ENCODE measurements around the gene MTAP.
A peak's percentile ranks its signal among the peaks of the same experiment; 100 is the strongest.

MTAP gene

DNA sequence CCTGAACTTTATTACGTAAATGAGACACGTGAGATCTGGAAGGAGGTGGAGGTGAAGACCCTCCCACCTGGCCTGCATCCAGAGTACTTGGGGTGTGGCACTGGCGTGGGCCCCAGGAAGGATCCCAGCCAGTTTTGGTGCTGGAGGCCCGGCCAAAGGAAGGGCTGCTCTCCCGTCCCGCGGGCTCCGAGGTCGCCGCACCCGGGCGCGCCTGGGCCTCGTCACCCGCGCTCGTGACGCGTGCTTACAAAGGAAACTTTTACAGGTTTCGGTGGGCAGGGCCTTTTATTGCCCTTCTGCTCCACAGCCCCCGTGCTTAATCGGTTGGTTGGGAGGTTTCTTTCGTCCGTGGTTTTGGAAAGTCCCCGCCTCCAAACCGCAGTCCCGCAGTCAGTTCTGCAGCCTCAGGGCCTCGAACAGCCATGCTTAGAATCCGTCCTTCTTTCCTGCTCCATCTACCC is 162.5 kb downstream of the MTAP start:
- peak; percentile 34 for DNase-seq
- no peak overlapping the region for H3K4me2 ChIP-seq (ENCODE audit: insufficient read depth, low read length)
- ATAC-seq (ENCODE audit: insufficient read depth, low read depth), result peak; percentile 36; the same call in 2 of the 3 replicates
- peaks cover 8% of the 10 kb centered on the region for H3K79me2 ChIP-seq (ENCODE audit: insufficient read depth, low read length)
- H3K9me3 ChIP-seq (ENCODE audit: insufficient read depth, low read length, severe bottlenecking), result no peaks in the 10 kb centered on the region
- TF ChIP-seq, protein P1, sequence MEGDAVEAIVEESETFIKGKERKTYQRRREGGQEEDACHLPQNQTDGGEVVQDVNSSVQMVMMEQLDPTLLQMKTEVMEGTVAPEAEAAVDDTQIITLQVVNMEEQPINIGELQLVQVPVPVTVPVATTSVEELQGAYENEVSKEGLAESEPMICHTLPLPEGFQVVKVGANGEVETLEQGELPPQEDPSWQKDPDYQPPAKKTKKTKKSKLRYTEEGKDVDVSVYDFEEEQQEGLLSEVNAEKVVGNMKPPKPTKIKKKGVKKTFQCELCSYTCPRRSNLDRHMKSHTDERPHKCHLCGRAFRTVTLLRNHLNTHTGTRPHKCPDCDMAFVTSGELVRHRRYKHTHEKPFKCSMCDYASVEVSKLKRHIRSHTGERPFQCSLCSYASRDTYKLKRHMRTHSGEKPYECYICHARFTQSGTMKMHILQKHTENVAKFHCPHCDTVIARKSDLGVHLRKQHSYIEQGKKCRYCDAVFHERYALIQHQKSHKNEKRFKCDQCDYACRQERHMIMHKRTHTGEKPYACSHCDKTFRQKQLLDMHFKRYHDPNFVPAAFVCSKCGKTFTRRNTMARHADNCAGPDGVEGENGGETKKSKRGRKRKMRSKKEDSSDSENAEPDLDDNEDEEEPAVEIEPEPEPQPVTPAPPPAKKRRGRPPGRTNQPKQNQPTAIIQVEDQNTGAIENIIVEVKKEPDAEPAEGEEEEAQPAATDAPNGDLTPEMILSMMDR (IDR thresholded peaks at IDR 0.05; ENCODE audit: borderline replicate concordance, extremely low read depth, low read length, poor library complexity, severe bottlenecking), result no peak
- no peak for TF ChIP-seq EZH2 (IDR thresholded peaks at IDR 0.05; ENCODE audit: borderline replicate concordance, low read depth, low read length, severe bottlenecking)
- no peak overlapping the region for H2AFZ ChIP-seq (ENCODE audit: low read depth, low read length)
- H3K4me3 ChIP-seq (ENCODE audit: low read depth in 1 of 2, low read length in 2 of 2), result no peak overlapping the region
- H3K27me3 ChIP-seq (ENCODE audit: insufficient read depth, low read length, poor library complexity), result no peaks in the 10 kb centered on the region
- no peak overlapping the region for H3K9ac ChIP-seq (ENCODE audit: low read depth, low read length)
- no peaks in the 10 kb centered on the region for H3K4me1 ChIP-seq (ENCODE audit: insufficient read depth, low read length)
- no peak overlapping the region for H3K27ac ChIP-seq (ENCODE audit: low read length)
- H3K36me3 ChIP-seq (ENCODE audit: insufficient read depth, low read length), result peaks cover 41% of the 10 kb centered on the region
- no peaks in the 10 kb centered on the region; the same call in 1 of the 2 replicates for H4K20me1 ChIP-seq (ENCODE audit: insufficient read depth, low read length)

DNA sequence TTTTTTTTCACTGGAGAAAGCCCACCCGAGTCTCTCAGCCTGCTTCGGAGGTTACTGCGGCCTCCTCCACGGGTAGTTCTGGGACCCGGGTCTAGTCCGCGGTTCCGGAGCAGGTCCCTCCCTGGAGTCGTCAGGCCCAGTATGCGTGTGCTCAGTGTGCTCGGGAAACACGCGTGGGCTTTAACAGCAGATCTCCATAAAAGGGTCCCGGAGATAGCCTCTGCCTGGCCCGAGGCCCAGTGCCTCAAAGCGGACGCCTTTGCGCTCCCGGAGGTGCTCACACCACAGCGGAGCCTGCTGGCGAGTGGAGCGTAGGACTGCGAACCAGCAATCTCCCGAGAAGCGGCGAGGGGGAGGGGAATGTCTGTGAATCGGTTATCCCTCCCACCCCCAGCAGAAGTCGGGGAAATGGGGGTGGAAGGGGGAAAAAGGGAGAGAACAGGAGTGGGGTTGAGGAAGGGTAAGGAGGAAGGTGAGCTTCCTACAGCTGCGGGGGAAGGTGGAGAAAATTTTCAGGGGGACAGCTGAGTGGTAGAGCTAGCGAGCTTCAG is 163.0 kb downstream of the MTAP start:
- H3K27me3 ChIP-seq (ENCODE audit: insufficient read depth, low read length, poor library complexity), result no peaks in the 10 kb centered on the region
- H3K4me2 ChIP-seq (ENCODE audit: insufficient read depth, low read length), result no peak overlapping the region
- no peak overlapping the region for H3K4me3 ChIP-seq (ENCODE audit: low read depth in 1 of 2, low read length in 2 of 2)

DNA sequence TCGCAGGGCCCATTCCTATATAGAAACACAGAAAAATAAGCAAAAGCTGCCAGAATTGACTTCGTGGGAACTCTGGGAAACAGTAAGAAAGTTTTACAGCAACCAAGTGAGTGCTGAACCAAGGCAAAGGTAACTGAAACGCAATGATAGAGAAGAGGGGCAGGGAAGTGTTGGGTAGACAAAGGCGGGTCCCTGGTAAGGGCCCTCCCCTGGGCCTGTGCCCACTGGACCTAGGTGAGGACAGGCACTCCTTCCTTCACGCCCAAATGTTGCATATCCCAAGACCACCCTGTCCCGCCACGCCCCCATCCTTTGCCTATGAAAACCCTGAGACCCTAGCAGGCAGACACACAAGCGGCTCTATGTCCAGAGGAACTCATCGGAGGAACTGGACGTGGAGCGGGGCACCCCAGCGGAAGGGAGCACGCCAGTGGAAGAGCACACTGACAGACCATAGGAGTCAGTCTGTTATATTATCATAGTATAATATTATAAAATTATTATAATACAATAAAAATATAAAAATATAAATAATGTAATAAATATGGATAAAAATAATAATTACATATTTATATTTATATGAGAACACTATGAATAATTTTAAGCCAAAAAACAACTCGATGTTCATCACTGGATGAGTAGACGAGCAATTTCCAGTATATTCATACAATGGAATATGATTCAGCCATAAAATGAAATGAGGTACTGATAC is 163.9 kb downstream of the MTAP start:
- H3K27ac ChIP-seq (ENCODE audit: low read length), result no peak overlapping the region
- 0 out of 3 replicates have a peak, but pooled peaks have one; percentile 21 for ATAC-seq (ENCODE audit: insufficient read depth, low read depth)
- H3K9me3 ChIP-seq (ENCODE audit: insufficient read depth, low read length, severe bottlenecking), result no peaks in the 10 kb centered on the region
- H2AFZ ChIP-seq (ENCODE audit: low read depth, low read length), result no peak overlapping the region
- H3K9ac ChIP-seq (ENCODE audit: low read depth, low read length), result no peak overlapping the region
- TF ChIP-seq EZH2 (IDR thresholded peaks at IDR 0.05; ENCODE audit: borderline replicate concordance, low read depth, low read length, severe bottlenecking), result no peak
- TF ChIP-seq, protein P1 (IDR thresholded peaks at IDR 0.05; ENCODE audit: borderline replicate concordance, extremely low read depth, low read length, poor library complexity, severe bottlenecking), result no peak
- no peak for DNase-seq
- H3K27me3 ChIP-seq (ENCODE audit: insufficient read depth, low read length, poor library complexity), result no peaks in the 10 kb centered on the region
- H3K4me2 ChIP-seq (ENCODE audit: insufficient read depth, low read length), result no peak overlapping the region
- no peaks in the 10 kb centered on the region for H3K4me1 ChIP-seq (ENCODE audit: insufficient read depth, low read length)
- H3K79me2 ChIP-seq (ENCODE audit: insufficient read depth, low read length), result peaks cover 21% of the 10 kb centered on the region
- peaks cover 13% of the 10 kb centered on the region for H4K20me1 ChIP-seq (ENCODE audit: insufficient read depth, low read length)
- H3K4me3 ChIP-seq (ENCODE audit: low read depth in 1 of 2, low read length in 2 of 2), result no peak overlapping the region
- H3K36me3 ChIP-seq (ENCODE audit: insufficient read depth, low read length), result peaks cover 54% of the 10 kb centered on the region

More for the DNA sequence above, 163.0 kb downstream of the MTAP start:
- H3K9ac ChIP-seq (ENCODE audit: low read depth, low read length), result no peak overlapping the region
- peaks cover 46% of the 10 kb centered on the region for H3K36me3 ChIP-seq (ENCODE audit: insufficient read depth, low read length)
- DNase-seq, result no peak
- no peak for TF ChIP-seq EZH2 (IDR thresholded peaks at IDR 0.05; ENCODE audit: borderline replicate concordance, low read depth, low read length, severe bottlenecking)
- TF ChIP-seq, protein P1 (IDR thresholded peaks at IDR 0.05; ENCODE audit: borderline replicate concordance, extremely low read depth, low read length, poor library complexity, severe bottlenecking), result no peak
- no peak overlapping the region for H3K27ac ChIP-seq (ENCODE audit: low read length)
- H4K20me1 ChIP-seq (ENCODE audit: insufficient read depth, low read length), result peaks cover 4% of the 10 kb centered on the region
- no peaks in the 10 kb centered on the region for H3K9me3 ChIP-seq (ENCODE audit: insufficient read depth, low read length, severe bottlenecking)
- no peak overlapping the region for H2AFZ ChIP-seq (ENCODE audit: low read depth, low read length)
- H3K4me1 ChIP-seq (ENCODE audit: insufficient read depth, low read length), result no peaks in the 10 kb centered on the region
- peak; percentile 30; the same call in 2 of the 3 replicates for ATAC-seq (ENCODE audit: insufficient read depth, low read depth)
- peaks cover 13% of the 10 kb centered on the region for H3K79me2 ChIP-seq (ENCODE audit: insufficient read depth, low read length)
